Left lung (tissue), 10 donors: Measurements from ENCODE around the gene DBN1. TPM values are rescaled to one million over a fixed set of nuclear protein-coding genes. Genes with fewer than 3 reads are reported as not detected.

ENCODE experiments used
- ATAC-seq: fragments of 200-7000 bp; cut with Tn5 transposase; one replicate; pipeline ENCODE4 v1.9.1; 2020; ENCODE audit warnings: moderate library complexity
- DNase-seq, 4 donors: peaks; one replicate each; pipeline ENCODE4 v3.0.0-alpha.2; 2013 to 2020
- H3K27ac ChIP-seq, 2 donors: fragments of 200-600 bp; sonication (generic) in 1 of 2; one replicate each; pipeline versions ENCODE4 v1.5.0 to v1.8.0; 2020 to 2021
- H3K27me3 ChIP-seq, 2 donors: fragments of 200-600 bp; sonication (generic) in 1 of 2; one replicate each; pipeline versions ENCODE4 v1.5.0 to v1.8.0; 2020 to 2021
- H3K36me3 ChIP-seq, 2 donors: fragments of 200-600 bp; sonication (generic) in 1 of 2; one replicate each; pipeline versions ENCODE4 v1.5.0 to v1.8.0; 2020 to 2021
- H3K4me1 ChIP-seq, 2 donors: fragments of 200-600 bp; one replicate each; pipeline ENCODE4 v1.8.0; 2021
- H3K4me3 ChIP-seq, 2 donors: fragments of 200-600 bp; sonication (generic) in 1 of 2; one replicate each; pipeline versions ENCODE4 v1.5.0 to v1.8.0; 2020 to 2021; ENCODE audit warnings: mild to moderate bottlenecking in 1 of 2
- H3K9me3 ChIP-seq, 2 donors: fragments of 200-600 bp; sonication (generic) in 1 of 2; one replicate each; pipeline versions ENCODE4 v1.5.0 to v1.8.0; 2020 to 2021
- intact Hi-C, 2 donors: fragments of 100-400 bp; cut with DNase I; formaldehyde crosslinking; loops; one replicate each; pipeline versions ENCODE4 v1.11.2 to v1.14.2; 2022
- polyA plus RNA-seq, 6 donors: library from polyadenylated mRNA; unstranded; fragments of 120-200 nt; gene quantifications; one replicate each; pipeline ENCODE4 v1.2.1, GENCODE V29; 2013; ENCODE audit not compliant: insufficient read length in 6 of 6
- total RNA-seq, 2 donors: library from RNA; stranded (reverse); fragmentation: NEBNext Ultra II Directional; extraction: Animal tissue kit (Norgen Biotek cat#: 25700); gene quantifications; one replicate each; pipeline ENCODE4 v1.2.1, GENCODE V29; 2021
- TF ChIP-seq, protein P1 (sequence below), 2 donors: fragments of 200-600 bp; sonication (generic) in 1 of 2; IDR thresholded peaks; one replicate each; pipeline versions ENCODE4 v1.5.0 to v1.8.0; 2021; ENCODE audit warnings: antibody characterized with exemption in 2 of 2
- donor health status: DM: no; HTN: yes; CAD: no.
- donor health status: DM: no; HTN: no; CAD: no.

Gene DBN1
- total and polyA plus RNA-seq, 8 donors = 43.2 to 207 (median 148) TPM

DNA sequence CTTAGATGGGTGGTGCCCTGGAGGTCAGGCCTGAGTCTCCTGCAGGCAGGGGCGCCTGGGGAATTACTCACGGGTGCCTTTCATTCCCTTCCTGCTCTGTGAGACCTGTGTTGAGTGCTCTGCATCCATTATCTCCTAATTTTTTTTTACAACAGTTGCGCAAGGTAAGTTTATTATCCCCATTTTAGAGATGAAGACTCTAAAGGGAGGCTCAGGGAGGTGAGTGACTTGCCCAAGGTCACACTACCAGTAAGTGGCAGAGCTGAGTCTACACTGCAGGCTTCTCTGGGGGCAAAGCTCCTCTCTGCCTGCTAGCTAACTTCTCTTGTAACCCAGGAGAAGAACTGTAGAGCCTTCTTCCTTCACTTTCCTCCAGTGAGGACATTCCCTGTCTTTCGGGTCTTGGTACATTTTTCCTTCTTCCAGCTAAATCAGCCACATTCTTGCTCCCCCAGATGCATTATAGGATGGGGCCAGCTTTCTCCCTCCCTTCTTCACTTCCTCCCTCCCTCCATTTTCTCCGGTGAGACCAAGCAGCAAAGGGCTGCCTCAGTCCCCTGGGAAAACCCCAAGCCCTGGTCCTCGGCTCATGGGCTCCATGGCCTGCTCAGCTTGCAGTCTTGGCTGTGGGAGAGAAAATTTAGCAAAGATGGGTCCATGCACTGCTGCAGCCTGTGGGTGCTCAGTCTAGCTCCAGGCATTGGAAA is 25.0 kb downstream of the DBN1 start:
- intact Hi-C loops = no loop called here
- Histone ChIP-seq H3K4me1 (peaks cover 7 to 44% of the 10 kb centered on the region in 2 donors), H3K27me3 (peaks cover 0 to 74% of the 10 kb centered on the region in 2 donors), H3K9me3 (no peaks in the 10 kb centered on the region), H3K27ac (no peak overlapping the region), H3K4me3 (no peak overlapping the region), H3K36me3 (peaks cover 0 to 6% of the 10 kb centered on the region in 2 donors)
- ATAC-seq (no peak), DNase-seq (no peak)
- TF ChIP-seq, protein P1, sequence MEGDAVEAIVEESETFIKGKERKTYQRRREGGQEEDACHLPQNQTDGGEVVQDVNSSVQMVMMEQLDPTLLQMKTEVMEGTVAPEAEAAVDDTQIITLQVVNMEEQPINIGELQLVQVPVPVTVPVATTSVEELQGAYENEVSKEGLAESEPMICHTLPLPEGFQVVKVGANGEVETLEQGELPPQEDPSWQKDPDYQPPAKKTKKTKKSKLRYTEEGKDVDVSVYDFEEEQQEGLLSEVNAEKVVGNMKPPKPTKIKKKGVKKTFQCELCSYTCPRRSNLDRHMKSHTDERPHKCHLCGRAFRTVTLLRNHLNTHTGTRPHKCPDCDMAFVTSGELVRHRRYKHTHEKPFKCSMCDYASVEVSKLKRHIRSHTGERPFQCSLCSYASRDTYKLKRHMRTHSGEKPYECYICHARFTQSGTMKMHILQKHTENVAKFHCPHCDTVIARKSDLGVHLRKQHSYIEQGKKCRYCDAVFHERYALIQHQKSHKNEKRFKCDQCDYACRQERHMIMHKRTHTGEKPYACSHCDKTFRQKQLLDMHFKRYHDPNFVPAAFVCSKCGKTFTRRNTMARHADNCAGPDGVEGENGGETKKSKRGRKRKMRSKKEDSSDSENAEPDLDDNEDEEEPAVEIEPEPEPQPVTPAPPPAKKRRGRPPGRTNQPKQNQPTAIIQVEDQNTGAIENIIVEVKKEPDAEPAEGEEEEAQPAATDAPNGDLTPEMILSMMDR (IDR thresholded peaks at IDR 0.05) = no peak

DNA sequence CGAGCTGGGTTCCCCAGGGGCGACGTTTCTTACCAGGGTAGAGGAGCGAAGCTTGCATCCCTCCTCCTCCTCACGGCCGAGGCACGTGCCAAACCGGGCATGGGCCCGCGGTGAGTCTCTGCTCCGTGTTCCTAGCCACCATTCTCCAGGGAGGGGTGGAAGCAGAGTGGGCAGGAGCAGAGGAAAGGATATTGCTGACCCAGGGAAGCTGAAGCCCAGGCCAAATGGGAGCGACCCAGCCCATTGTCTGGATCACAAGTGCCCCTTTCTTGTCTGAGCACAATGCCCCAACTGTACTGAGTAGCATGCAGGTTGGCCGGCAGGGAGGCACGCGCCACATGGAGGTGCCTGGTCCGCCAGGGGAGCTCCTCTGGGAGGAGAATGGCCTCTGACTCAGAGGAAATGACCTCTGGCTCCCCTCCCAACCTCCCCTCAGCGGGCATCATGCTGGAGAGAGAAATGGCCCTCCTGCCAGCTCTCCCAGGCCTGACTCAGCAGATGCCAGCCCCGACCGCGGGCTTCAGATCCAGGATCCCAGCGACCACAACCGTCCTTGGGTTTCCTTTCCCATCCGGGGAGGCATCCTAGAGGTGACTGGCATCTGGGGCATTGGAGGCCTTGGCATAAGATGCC is 25.7 kb downstream of the DBN1 start:
- Histone ChIP-seq H3K4me3 (no peak overlapping the region), H3K27ac (no peak overlapping the region), H3K9me3 (no peaks in the 10 kb centered on the region), H3K4me1 (peaks cover 7 to 41% of the 10 kb centered on the region in 2 donors), H3K36me3 (peaks cover 0 to 13% of the 10 kb centered on the region in 2 donors), H3K27me3 (peaks cover 0 to 68% of the 10 kb centered on the region in 2 donors)
- DNase-seq = peak in 1 of 4 donors; percentile 84
- intact Hi-C loops = no loop called here
- peak; percentile 33 for ATAC-seq
- TF ChIP-seq, protein P1 (IDR thresholded peaks at IDR 0.05) = no peak

DNA sequence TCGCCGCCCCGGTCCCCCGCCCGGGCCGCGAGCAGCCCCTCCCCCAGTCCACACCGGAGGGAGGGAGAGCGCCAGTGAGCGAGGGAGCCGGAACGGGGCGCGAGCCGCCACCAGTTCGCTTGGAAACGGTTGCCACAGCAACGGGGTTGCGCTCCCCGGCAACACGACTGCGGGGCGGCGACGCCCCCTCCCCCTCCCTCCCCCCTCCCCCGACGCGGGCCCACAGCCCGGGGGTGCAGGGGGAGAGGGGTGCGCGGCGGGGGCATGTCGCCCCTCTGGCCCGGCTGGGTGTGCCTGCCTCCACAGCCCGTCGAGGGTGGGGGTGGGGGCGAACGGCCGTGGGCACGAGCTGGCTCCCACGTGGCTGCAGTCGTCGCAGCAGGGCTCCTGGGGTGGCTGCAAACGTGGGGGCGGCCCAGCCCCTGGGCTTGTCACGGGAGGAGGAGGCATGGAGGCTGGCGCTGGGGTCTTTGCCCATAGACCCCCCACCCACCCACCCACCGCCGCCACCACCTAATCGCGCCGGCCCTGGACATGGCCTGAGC is 26.3 kb downstream of the DBN1 start:
- no peaks in the 10 kb centered on the region for H3K9me3 ChIP-seq
- intact Hi-C loops = no loop called here
- peak in 3 of 4 donors; percentile 43 to 86 (median 83) for DNase-seq
- peaks cover 0 to 63% of the 10 kb centered on the region in 2 donors for H3K27me3 ChIP-seq
- peaks cover 0 to 18% of the 10 kb centered on the region in 2 donors for H3K36me3 ChIP-seq
- peak; percentile 14 for ATAC-seq
- peak overlapping the region in 1 of 2 donors; percentile 64 for H3K27ac ChIP-seq
- TF ChIP-seq, protein P1 (IDR thresholded peaks at IDR 0.05) = no peak
- peak overlapping the region; percentile 42 to 50 for H3K4me3 ChIP-seq
- H3K4me1 ChIP-seq = peaks cover 7 to 41% of the 10 kb centered on the region in 2 donors

DNA sequence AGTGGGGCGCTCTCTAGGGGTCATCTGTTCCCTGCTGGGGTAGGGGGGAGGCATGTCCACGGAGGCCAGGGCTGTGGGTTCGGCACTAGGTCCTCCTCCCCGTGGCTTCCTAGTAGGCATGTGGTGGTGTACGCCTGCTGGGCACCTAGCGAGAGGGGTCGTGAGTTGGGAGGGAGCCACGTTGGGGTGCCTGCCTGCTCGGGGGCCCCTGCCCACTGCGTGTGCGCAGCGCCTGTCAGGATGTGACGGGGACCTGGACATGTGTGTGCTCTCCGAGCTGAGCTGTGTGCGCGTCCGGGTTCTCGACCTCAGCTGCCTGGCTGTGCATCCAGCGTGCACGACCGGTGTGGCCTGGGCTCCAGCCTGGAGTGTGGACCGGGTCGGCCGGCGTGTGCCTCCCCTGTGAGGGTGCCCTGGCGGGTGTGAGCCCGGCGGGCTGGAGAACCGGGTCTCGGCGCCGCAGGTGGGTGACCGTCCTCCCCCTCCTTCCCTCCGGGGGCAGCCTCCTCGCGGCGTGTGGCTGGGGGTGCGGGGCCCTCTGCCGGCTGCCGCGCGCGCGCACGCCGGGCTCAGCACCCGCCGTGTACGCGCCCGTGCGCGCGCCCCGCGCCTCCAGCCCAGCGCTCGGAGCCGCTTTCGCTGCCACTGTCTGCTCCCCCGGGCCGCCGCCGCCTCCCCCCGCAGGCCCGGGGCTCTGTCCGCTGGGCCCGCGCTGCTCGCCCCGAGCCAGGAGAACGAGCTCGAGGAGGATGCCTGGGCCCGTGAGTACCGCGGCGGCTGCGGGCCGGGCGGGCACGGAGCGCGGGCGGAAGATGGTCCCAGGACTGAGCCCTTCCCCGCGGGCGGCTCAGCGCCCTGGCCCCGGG is 27.0 kb downstream of the DBN1 start, which contains the start of gene PRR7:
Gene PRR7 (plus strand): TSS at position 615 of the 866 bp plus-strand sequence. CDS start 8,254 bp downstream, outside the sequence.
- ATAC-seq = peak; percentile 77
- Histone ChIP-seq H3K4me3 (peak within 1 kb of the TSS; percentile 42 to 50), H3K4me1 (peaks cover 7 to 41% of the 10 kb centered on the region in 2 donors), H3K9me3 (no peaks in the 10 kb centered on the region), H3K27me3 (peaks cover 0 to 58% of the 10 kb centered on the region in 2 donors), H3K36me3 (peaks cover 0 to 26% of the 10 kb centered on the region in 2 donors), H3K27ac (peak within 1 kb of the TSS in 1 of 2 donors; percentile 64)
- TF ChIP-seq, protein P1 (IDR thresholded peaks at IDR 0.05) = no peak
- intact Hi-C loops = no loop called here
- peak in 3 of 4 donors; percentile 67 to 88 (median 76) for DNase-seq
